SK-N-SH (cell line): ENCODE measurements around the gene ZNF750.

Source experiments
- CHD2 ChIP-seq: fragments of 150-350 bp; IDR thresholded peaks from 2 replicates; pipeline ENCODE4 v1.6.1; 2018; ENCODE audit warnings: low read length; ENCODE audit not compliant: partially characterized antibody
- EZH2phosphoT487 ChIP-seq: fragments of 200-600 bp; sonication (generic); IDR thresholded peaks from 2 replicates; pipeline ENCODE4 v1.6.1; 2017; ENCODE audit warnings: low read depth, mixed run types, mild to moderate bottlenecking, antibody characterized with exemption, moderate library complexity, borderline replicate concordance
- GABPA ChIP-seq: IDR thresholded peaks from 2 replicates; pipeline ENCODE4 v1.4.0; 2012; ENCODE audit warnings: low read depth, mild to moderate bottlenecking
- POLR2AphosphoS5 ChIP-seq: IDR thresholded peaks from 2 replicates; pipeline ENCODE4 v1.6.1; 2012; ENCODE audit warnings: low read depth, low read length
- TAF1 ChIP-seq: IDR thresholded peaks from 2 replicates; pipeline ENCODE4 v1.6.1; 2012; ENCODE audit warnings: low read depth, mild to moderate bottlenecking, low read length, moderate library complexity, borderline replicate concordance
- YY1 ChIP-seq: IDR thresholded peaks from 2 replicates; pipeline ENCODE4 v1.4.0; 2012; ENCODE audit warnings: low read depth, mild to moderate bottlenecking
- TF ChIP-seq, protein P1 (sequence below): IDR thresholded peaks from 2 replicates; pipeline ENCODE4; 2012
- TF ChIP-seq, protein P2 (sequence below): IDR thresholded peaks from 2 replicates; pipeline ENCODE4 v1.4.0; 2012; ENCODE audit warnings: low read depth
- TF ChIP-seq, protein P3 (sequence below): fragments of 200-600 bp; sonication (generic); IDR thresholded peaks from 2 replicates; pipeline ENCODE4 v1.6.1; 2017; ENCODE audit warnings: antibody characterized with exemption, mild to moderate bottlenecking, moderate library complexity

DNA sequence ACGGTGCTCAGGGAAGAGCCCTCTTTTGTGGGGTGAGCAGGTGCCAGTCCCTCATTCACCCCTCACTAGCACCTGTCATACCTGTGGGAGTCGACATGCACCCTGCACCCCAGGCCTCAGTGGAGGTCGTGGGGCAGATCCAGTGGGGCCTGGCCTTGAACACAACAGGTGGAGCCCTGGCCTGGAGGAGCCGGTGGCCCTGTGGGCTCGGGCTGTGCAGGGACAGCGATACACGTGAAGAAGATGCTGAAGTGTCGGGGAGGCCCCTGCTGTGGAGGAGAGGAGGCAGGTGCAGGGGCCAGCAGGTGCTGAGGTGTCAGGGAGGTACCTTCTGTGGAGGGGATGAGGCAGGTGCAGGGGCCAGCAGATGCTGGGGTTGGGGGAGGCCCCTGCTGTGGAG lies 31.8 kb downstream of the ZNF750 start:
- TF ChIP-seq GABPA (no peak), YY1 (no peak), EZH2phosphoT487 (no peak), POLR2AphosphoS5 (no peak), TAF1 (no peak), CHD2 (no peak)
- TF ChIP-seq, protein P1, sequence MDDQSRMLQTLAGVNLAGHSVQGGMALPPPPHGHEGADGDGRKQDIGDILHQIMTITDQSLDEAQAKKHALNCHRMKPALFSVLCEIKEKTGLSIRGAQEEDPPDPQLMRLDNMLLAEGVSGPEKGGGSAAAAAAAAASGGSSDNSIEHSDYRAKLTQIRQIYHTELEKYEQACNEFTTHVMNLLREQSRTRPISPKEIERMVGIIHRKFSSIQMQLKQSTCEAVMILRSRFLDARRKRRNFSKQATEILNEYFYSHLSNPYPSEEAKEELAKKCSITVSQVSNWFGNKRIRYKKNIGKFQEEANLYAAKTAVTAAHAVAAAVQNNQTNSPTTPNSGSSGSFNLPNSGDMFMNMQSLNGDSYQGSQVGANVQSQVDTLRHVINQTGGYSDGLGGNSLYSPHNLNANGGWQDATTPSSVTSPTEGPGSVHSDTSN, result no peak
- TF ChIP-seq, protein P2, sequence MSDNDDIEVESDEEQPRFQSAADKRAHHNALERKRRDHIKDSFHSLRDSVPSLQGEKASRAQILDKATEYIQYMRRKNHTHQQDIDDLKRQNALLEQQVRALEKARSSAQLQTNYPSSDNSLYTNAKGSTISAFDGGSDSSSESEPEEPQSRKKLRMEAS, result no peak
- TF ChIP-seq, protein P3, sequence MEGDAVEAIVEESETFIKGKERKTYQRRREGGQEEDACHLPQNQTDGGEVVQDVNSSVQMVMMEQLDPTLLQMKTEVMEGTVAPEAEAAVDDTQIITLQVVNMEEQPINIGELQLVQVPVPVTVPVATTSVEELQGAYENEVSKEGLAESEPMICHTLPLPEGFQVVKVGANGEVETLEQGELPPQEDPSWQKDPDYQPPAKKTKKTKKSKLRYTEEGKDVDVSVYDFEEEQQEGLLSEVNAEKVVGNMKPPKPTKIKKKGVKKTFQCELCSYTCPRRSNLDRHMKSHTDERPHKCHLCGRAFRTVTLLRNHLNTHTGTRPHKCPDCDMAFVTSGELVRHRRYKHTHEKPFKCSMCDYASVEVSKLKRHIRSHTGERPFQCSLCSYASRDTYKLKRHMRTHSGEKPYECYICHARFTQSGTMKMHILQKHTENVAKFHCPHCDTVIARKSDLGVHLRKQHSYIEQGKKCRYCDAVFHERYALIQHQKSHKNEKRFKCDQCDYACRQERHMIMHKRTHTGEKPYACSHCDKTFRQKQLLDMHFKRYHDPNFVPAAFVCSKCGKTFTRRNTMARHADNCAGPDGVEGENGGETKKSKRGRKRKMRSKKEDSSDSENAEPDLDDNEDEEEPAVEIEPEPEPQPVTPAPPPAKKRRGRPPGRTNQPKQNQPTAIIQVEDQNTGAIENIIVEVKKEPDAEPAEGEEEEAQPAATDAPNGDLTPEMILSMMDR, result no peak
